ENCODE results near the gene PCK1. TPM values are rescaled to one million over a fixed set of nuclear protein-coding genes. Genes with fewer than 3 reads are reported as not detected.

PCK1 gene
- total and polyA plus RNA-seq, 2 of the 8 experiments (the other 6 are each of a cell fraction or from before 2014, with no cell fraction given) = not detected

- WGBS, 2 experiments (ENCODE audit: extremely low coverage in 1 of 2, insufficient coverage in 1 of 2, insufficient read length in 1 of 2, insufficient replicate concordance in 2 of 2, low coverage in 1 of 2, low lambda C conversion rate in 2 of 2, missing lambda C conversion rate in 1 of 2) = 91% methylated on average over 16 of the region's 16 CpGs; no CpG with 5 or more reads in 1 of the 2 experiments
- Histone ChIP-seq H3K4ac (replicated peaks; ENCODE audit: insufficient read length, low read depth, low read length) (no peak overlapping the region), H3K14ac (ENCODE audit: insufficient read length) (no peak overlapping the region), H2BK20ac (ENCODE audit: low read length) (no peak overlapping the region), H3K27me3 (replicated peaks in 1 of 4; ENCODE audit: control insufficient read depth in 3 of 4, extremely low read depth in 1 of 4, insufficient read depth in 3 of 4, low read length in 3 of 4) (no peaks in the 10 kb centered on the region), H4K8ac (ENCODE audit: extremely low read depth, insufficient read depth, low read length) (peak overlapping the region; percentile 71; the same call in 1 of the 2 replicates), H3K9me3 (ENCODE audit: insufficient read depth in 2 of 2, low read depth in 1 of 2, low read length in 1 of 2) (no peaks in the 10 kb centered on the region), H3K18ac (ENCODE audit: extremely low read depth, low read length) (no peak overlapping the region), H3K4me2 (ENCODE audit: insufficient read depth in 1 of 2, low read depth in 2 of 2, low read length in 2 of 2) (no peak overlapping the region), H2AFZ (ENCODE audit: low read length) (no peak overlapping the region), H3K4me1 (replicated peaks in 1 of 4; ENCODE audit: control insufficient read depth in 3 of 4, insufficient read depth in 4 of 4, low read length in 3 of 4) (peaks cover 0 to 2% (median 0%) of the 10 kb centered on the region in 4 experiments; a peak in 2 of 7 replicates), H3K9ac (replicated peaks in 1 of 4; ENCODE audit: extremely low read depth in 1 of 4, low read depth in 3 of 4, low read length in 3 of 4) (no peak overlapping the region), H2BK12ac (ENCODE audit: low read depth, low read length) (no peak overlapping the region), H2BK120ac (replicated peaks; ENCODE audit: low read depth, low read length) (no peak overlapping the region), H4K20me1 (replicated peaks in 1 of 2; ENCODE audit: control insufficient read depth in 1 of 2, insufficient read depth in 2 of 2, low read length in 2 of 2) (no peaks in the 10 kb centered on the region), H4K91ac (replicated peaks; ENCODE audit: insufficient read length, low read length) (no peak overlapping the region), H3K36me3 (ENCODE audit: control insufficient read depth in 2 of 4, insufficient read depth in 4 of 4, low read length in 3 of 4) (no peaks in the 10 kb centered on the region), H3K27ac (ENCODE audit: low read depth, low read length) (no peak overlapping the region), H2BK5ac (ENCODE audit: low read depth, low read length) (0 out of 2 replicates have a peak overlapping the region, but pooled peaks have one; percentile 35), H3K79me1 (ENCODE audit: low read depth, low read length) (no peaks in the 10 kb centered on the region), H4K5ac (ENCODE audit: insufficient read length, low read depth, low read length) (no peak overlapping the region), H2BK15ac (ENCODE audit: low read length) (no peak overlapping the region; the same call in 1 of the 2 replicates), H3K23me2 (ENCODE audit: low read depth, low read length) (no peaks in the 10 kb centered on the region), H3K56ac (replicated peaks; ENCODE audit: insufficient read length, low read depth, low read length) (no peak overlapping the region), H3K23ac (ENCODE audit: insufficient read length) (no peak overlapping the region), H3K79me2 (ENCODE audit: control insufficient read depth in 1 of 2, insufficient read depth in 2 of 2, low read length in 2 of 2) (no peaks in the 10 kb centered on the region), H3K4me3 (ENCODE audit: extremely low read depth in 1 of 4, insufficient read depth in 2 of 4, low read depth in 3 of 4, low read length in 4 of 4) (no peak overlapping the region), H2AK5ac (ENCODE audit: low read depth, low read length) (0 out of 2 replicates have a peak overlapping the region, but pooled peaks have one; percentile 6)
- FAIRE-seq (no peak), DNase-seq (ENCODE audit: low read depth in 1 of 2, low spot score in 2 of 2) (no peak)
- CTCF ChIA-PET (ENCODE audit: partially characterized antibody) = interaction anchor here (0.6 to 10.7 kb wide), 6 partner anchors 10 to 76 kb away, joined by 3 to 194 read pairs (median 4); no protein-coding TSS in a partner anchor
- POLR2A ChIA-PET (ENCODE audit: partially characterized antibody) = no interaction called here
- TF ChIP-seq CREB1 (IDR thresholded peaks at IDR 0.05) = no peak
- no peak for TF ChIP-seq CBX5 (IDR thresholded peaks at IDR 0.05; ENCODE audit: low read depth, low read length)
- TF ChIP-seq RFX5 (IDR thresholded peaks at IDR 0.05; ENCODE audit: borderline replicate concordance, low read depth, low read length) = no peak
- no peak for TF ChIP-seq NRF1 (IDR thresholded peaks at IDR 0.05; ENCODE audit: low read depth, low read length)
- no peak for TF ChIP-seq KDM5A (IDR thresholded peaks at IDR 0.05; ENCODE audit: low read length)
- no peak for TF ChIP-seq KDM4A (IDR thresholded peaks at IDR 0.05; ENCODE audit: low read depth, low read length, severe bottlenecking)
- no peak for TF ChIP-seq SRF (IDR thresholded peaks at IDR 0.05; ENCODE audit: low read depth, low read length)
- no peak for TF ChIP-seq E2F6 (IDR thresholded peaks at IDR 0.05)
- no peak for TF ChIP-seq RXRA (IDR thresholded peaks at IDR 0.05; ENCODE audit: insufficient read depth, low read depth, low read length)
- TF ChIP-seq, protein P1, sequence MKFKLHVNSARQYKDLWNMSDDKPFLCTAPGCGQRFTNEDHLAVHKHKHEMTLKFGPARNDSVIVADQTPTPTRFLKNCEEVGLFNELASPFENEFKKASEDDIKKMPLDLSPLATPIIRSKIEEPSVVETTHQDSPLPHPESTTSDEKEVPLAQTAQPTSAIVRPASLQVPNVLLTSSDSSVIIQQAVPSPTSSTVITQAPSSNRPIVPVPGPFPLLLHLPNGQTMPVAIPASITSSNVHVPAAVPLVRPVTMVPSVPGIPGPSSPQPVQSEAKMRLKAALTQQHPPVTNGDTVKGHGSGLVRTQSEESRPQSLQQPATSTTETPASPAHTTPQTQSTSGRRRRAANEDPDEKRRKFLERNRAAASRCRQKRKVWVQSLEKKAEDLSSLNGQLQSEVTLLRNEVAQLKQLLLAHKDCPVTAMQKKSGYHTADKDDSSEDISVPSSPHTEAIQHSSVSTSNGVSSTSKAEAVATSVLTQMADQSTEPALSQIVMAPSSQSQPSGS (IDR thresholded peaks at IDR 0.05; ENCODE audit: low read length) = no peak
These were observed 29.0 kb downstream of the PCK1 start for GRCh38 chr20:57589728-57590484.

Measured in H1 (cell line).